Urinary bladder (tissue), 4 donors: ENCODE measurements around the gene PTX3. TPM values are rescaled to one million over a fixed set of nuclear protein-coding genes. Genes with fewer than 3 reads are reported as not detected.

Experiments
- DNase-seq: peaks from one replicate; pipeline ENCODE4 v3.0.0-alpha.2; 2015; ENCODE audit errors: extremely low spot score
- H3K27ac ChIP-seq: one replicate; pipeline ENCODE4 v1.5.1; 2013; ENCODE audit warnings: low read depth, mild to moderate bottlenecking, moderate library complexity
- H3K36me3 ChIP-seq: one replicate; pipeline ENCODE4 v1.6.1; 2013; ENCODE audit warnings: mild to moderate bottlenecking, moderate library complexity; ENCODE audit not compliant: insufficient read depth
- H3K4me1 ChIP-seq: one replicate; pipeline ENCODE4 v1.6.1; 2013; ENCODE audit warnings: mild to moderate bottlenecking, moderate library complexity; ENCODE audit not compliant: insufficient read depth
- H3K4me3 ChIP-seq: one replicate; pipeline ENCODE4 v1.5.1; 2013; ENCODE audit warnings: low read depth, low read length
- WGBS: extraction: QIAGEN DNeasy Blood & Tissue Kit; methylation state at CpG from one replicate; pipeline ENCODE4 v1.1.7; 2013; 5-methylcytosine and 5-hydroxymethylcytosine counted together
- polyA plus RNA-seq: library from polyadenylated mRNA; stranded (reverse); fragments of 200-250 nt; gene quantifications from one replicate; pipeline ENCODE4 v1.2.3, GENCODE V29; 2013
- total RNA-seq: library from RNA; depleted of rRNA; stranded (reverse); fragments of >200 nt; gene quantifications from one replicate; pipeline ENCODE4 v1.2.3, GENCODE V29; 2014
- donor health status: healthy with polysubstance abuse.
- donor health status: healthy.

The PTX3 gene
- total and polyA plus RNA-seq, 2 donors = 5.1 to 33.4 TPM

GRCh38 chr3:157471064-157471463, 34.4 kb downstream of the PTX3 start:
- H3K36me3 ChIP-seq = no peaks in the 10 kb centered on the region
- no peak overlapping the region for H3K27ac ChIP-seq
- no peak overlapping the region for H3K4me3 ChIP-seq
- no peak for DNase-seq
- WGBS = 42% methylated on average over 1 of the region's 1 CpG
- no peaks in the 10 kb centered on the region for H3K4me1 ChIP-seq

GRCh38 chr3:157472648-157473047, 36.0 kb downstream of the PTX3 start:
- H3K27ac ChIP-seq = no peak overlapping the region
- 98% methylated on average over 1 of the region's 1 CpG for WGBS
- DNase-seq = no peak

GRCh38 chr3:157475921-157476414, 39.3 kb downstream of the PTX3 start:
- no peaks in the 10 kb centered on the region for H3K4me1 ChIP-seq
- DNase-seq = no peak
- no peak overlapping the region for H3K27ac ChIP-seq
- WGBS = 33% methylated on average over 1 of the region's 1 CpG
- no peaks in the 10 kb centered on the region for H3K36me3 ChIP-seq
- H3K4me3 ChIP-seq = no peak overlapping the region

More at GRCh38 chr3:157472648-157473047, 36.0 kb downstream of the PTX3 start:
- Histone ChIP-seq H3K4me1 (no peaks in the 10 kb centered on the region), H3K4me3 (no peak overlapping the region), H3K36me3 (no peaks in the 10 kb centered on the region)

GRCh38 chr3:157477441-157477840, 40.8 kb downstream of the PTX3 start:
- WGBS = 83% methylated on average over 3 of the region's 3 CpGs
- Histone ChIP-seq H3K36me3 (no peaks in the 10 kb centered on the region), H3K4me3 (no peak overlapping the region), H3K4me1 (no peaks in the 10 kb centered on the region), H3K27ac (no peak overlapping the region)
- no peak for DNase-seq

GRCh38 chr3:157479464-157480243, 43.0 kb downstream of the PTX3 start:
- DNase-seq = no peak
- Histone ChIP-seq H3K4me1 (no peaks in the 10 kb centered on the region), H3K4me3 (no peak overlapping the region), H3K36me3 (no peaks in the 10 kb centered on the region), H3K27ac (no peak overlapping the region)
- 66% methylated on average over 1 of the region's 1 CpG for WGBS

- Histone ChIP-seq H3K27ac (no peak overlapping the region), H3K4me3 (no peak overlapping the region), H3K4me1 (no peaks in the 10 kb centered on the region), H3K36me3 (no peaks in the 10 kb centered on the region)
- DNase-seq = no peak
- WGBS = 73% methylated on average over 1 of the region's 1 CpG
These were observed 50.7 kb downstream of the PTX3 start for GRCh38 chr3:157487339-157487738.

- no peaks in the 10 kb centered on the region for H3K36me3 ChIP-seq
These were observed 51.5 kb downstream of the PTX3 start for GRCh38 chr3:157488144-157488543.

GRCh38 chr3:157491136-157491535, 54.5 kb downstream of the PTX3 start:
- Histone ChIP-seq H3K36me3 (no peaks in the 10 kb centered on the region), H3K4me3 (no peak overlapping the region), H3K4me1 (no peaks in the 10 kb centered on the region), H3K27ac (no peak overlapping the region)
- DNase-seq = no peak
- 94% methylated on average over 2 of the region's 2 CpGs for WGBS

More at GRCh38 chr3:157488144-157488543, 51.5 kb downstream of the PTX3 start:
- H3K27ac ChIP-seq = no peak overlapping the region
- H3K4me3 ChIP-seq = no peak overlapping the region
- DNase-seq = no peak
- no peaks in the 10 kb centered on the region for H3K4me1 ChIP-seq

Other genes starting within 250 kb of the PTX3 start
- gene VEPH1, start 66.6 kb downstream of the PTX3 start, total RNA-seq = 0.74 TPM
- 0.37 TPM for gene VEPH1, start 66.6 kb downstream of the PTX3 start, polyA plus RNA-seq